Measurements from ENCODE around the gene MAP4K5.
"Not testable (repeated sequence)": the region's sequence is repeated elsewhere in the genome, so short reads cannot be mapped to it uniquely, and the experiment has no call there.

MAP4K5 gene

GRCh38 chr14:50531595-50532501 is 521 bp downstream of the MAP4K5 start:
- DNase-seq, result no peak

- DNase-seq, result no peak
These were observed 1.5 kb downstream of the MAP4K5 start for GRCh38 chr14:50530794-50531365.

GRCh38 chr14:50530358-50530757 is 2.0 kb downstream of the MAP4K5 start:
- no peak for DNase-seq

- no peak for DNase-seq
These were observed 2.8 kb downstream of the MAP4K5 start for GRCh38 chr14:50529288-50530179.

- DNase-seq, result no peak
These were observed 4.4 kb downstream of the MAP4K5 start for GRCh38 chr14:50528000-50528399.

- DNase-seq, result peak; percentile 56
These were observed 7.4 kb downstream of the MAP4K5 start for GRCh38 chr14:50524731-50525515.

GRCh38 chr14:50524060-50524459 is 8.3 kb downstream of the MAP4K5 start:
- peak; percentile 14 for DNase-seq

GRCh38 chr14:50523271-50524041 is 8.9 kb downstream of the MAP4K5 start:
- DNase-seq, result no peak

GRCh38 chr14:50521912-50522341 is 10.4 kb downstream of the MAP4K5 start:
- DNase-seq, result no peak

- no peak for DNase-seq
These were observed 11.2 kb downstream of the MAP4K5 start for GRCh38 chr14:50520947-50521815.

GRCh38 chr14:50516091-50516490 is 16.3 kb downstream of the MAP4K5 start:
- peak; percentile 34 for DNase-seq

- no peak for DNase-seq
These were observed 19.9 kb downstream of the MAP4K5 start for GRCh38 chr14:50512463-50512862.

- DNase-seq, result no peak
These were observed 22.2 kb downstream of the MAP4K5 start for GRCh38 chr14:50510157-50510556.

GRCh38 chr14:50507078-50507477 is 25.3 kb downstream of the MAP4K5 start:
- DNase-seq, result not testable (repeated sequence)

GRCh38 chr14:50501642-50502041 is 30.7 kb downstream of the MAP4K5 start:
- no peak for DNase-seq

- no peak for DNase-seq
These were observed 35.0 kb downstream of the MAP4K5 start for GRCh38 chr14:50497351-50497750.

- DNase-seq, result no peak
These were observed 42.5 kb downstream of the MAP4K5 start for GRCh38 chr14:50489851-50490250.

GRCh38 chr14:50488521-50488920 is 43.8 kb downstream of the MAP4K5 start:
- no peak for DNase-seq

GRCh38 chr14:50479041-50479440 is 53.3 kb downstream of the MAP4K5 start:
- no peak for DNase-seq

GRCh38 chr14:50477760-50478159 is 54.6 kb downstream of the MAP4K5 start:
- no peak for DNase-seq

GRCh38 chr14:50476134-50476533 is 56.2 kb downstream of the MAP4K5 start:
- no peak for DNase-seq
